GM18526 (cell line): ENCODE results near the gene RNF213.

ENCODE experiments used
- POLR2A ChIP-seq: IDR thresholded peaks from 3 replicates; pipeline ENCODE4 v1.6.1; 2011; ENCODE audit not compliant: insufficient read length; ENCODE audit errors: extremely low read depth

The RNF213 gene

GRCh38 chr17:80221351-80222105, 39.1 kb upstream of the RNF213 start:
- TF ChIP-seq POLR2A = no peak

- TF ChIP-seq POLR2A = no peak
Measured at GRCh38 chr17:80222376-80223141, 38.1 kb upstream of the RNF213 start.

DNA sequence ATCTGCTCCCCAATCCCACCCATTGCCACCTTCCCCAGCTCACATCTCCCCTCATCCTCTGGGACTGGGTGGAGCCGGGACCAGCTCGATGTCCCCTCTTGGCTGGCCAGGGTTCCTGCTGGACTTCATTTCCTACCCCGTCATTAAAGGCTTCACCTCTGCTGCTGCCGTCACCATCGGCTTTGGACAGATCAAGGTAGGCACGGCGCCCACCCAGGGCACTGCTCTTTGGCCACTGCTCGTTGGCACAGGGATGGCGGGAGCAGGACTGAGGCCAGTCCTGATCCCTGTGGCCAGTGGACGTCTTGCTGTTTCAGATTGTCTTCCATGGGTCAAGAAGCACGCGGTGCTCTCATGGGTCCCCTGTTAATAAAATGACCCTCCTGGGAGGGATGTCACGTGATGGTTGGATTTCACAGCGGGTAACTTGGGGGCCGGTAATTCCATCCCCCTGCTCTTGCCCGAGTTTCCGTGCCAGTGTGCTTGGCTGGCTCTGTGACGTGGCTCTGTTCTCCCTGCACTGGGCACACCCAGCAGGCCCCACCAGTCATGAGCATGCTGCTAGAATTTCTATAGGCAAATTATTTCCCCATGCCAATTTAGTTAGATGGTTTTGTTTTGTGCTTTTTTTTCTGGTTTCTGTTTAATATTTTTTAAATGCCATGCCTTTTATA, 37.4 kb upstream of the RNF213 start:
- TF ChIP-seq POLR2A = no peak

GRCh38 chr17:80223838-80224497, 36.7 kb upstream of the RNF213 start:
- TF ChIP-seq POLR2A = no peak

GRCh38 chr17:80224683-80225082, 36.0 kb upstream of the RNF213 start:
- TF ChIP-seq POLR2A = no peak

DNA sequence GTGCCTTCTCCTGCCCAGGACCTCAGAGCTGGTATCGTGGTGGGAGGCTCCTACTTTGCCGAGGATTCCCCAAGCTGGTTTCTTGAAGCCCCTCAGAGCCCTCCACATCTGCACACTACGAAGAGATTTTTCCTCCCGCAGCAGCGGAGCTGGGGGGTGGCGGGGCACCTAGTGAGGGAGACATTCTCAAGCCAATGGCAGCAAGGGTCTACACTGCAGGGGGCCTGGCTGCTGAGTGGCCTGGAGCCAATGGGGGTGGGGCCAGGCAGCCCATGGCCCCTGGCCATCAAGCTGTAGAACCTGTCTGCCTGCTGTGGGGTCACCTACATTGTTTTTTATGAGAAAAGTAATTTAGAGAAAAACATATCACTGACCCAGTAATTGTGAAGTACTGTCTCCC, 35.4 kb upstream of the RNF213 start:
- TF ChIP-seq POLR2A = no peak

GRCh38 chr17:80227156-80227555, 33.5 kb upstream of the RNF213 start:
- TF ChIP-seq POLR2A = no peak

- no peak for TF ChIP-seq POLR2A
Measured at GRCh38 chr17:80227666-80228065, 33.0 kb upstream of the RNF213 start.

GRCh38 chr17:80228477-80228876, 32.2 kb upstream of the RNF213 start:
- TF ChIP-seq POLR2A = no peak

GRCh38 chr17:80229011-80229410, 31.6 kb upstream of the RNF213 start:
- no peak for TF ChIP-seq POLR2A

GRCh38 chr17:80232438-80232837, 28.2 kb upstream of the RNF213 start:
- TF ChIP-seq POLR2A = no peak

GRCh38 chr17:80233202-80233601, 27.4 kb upstream of the RNF213 start:
- no peak for TF ChIP-seq POLR2A

GRCh38 chr17:80236911-80237310, 23.7 kb upstream of the RNF213 start:
- TF ChIP-seq POLR2A = no peak

- no peak for TF ChIP-seq POLR2A
Measured at GRCh38 chr17:80237386-80237785, 23.3 kb upstream of the RNF213 start.

DNA sequence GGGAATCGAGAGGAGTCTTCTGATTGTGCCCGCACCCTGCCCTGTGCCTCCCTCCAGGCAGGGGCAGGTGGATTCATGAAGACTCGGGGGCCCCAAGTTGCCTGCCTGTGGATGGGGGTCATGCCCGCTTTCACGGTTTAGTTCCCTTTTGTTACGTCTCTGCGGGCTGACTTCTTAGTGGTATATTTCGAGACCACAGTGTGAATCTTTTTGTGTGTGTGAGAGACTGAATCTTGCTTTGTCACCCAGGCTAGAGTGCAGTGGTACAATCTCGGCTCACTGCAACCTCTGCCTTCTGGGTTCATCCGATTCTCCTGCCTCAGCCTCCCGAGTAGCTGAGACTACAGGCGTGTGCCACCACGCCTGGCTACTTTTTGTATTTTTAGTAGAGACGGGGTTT, 18.1 kb upstream of the RNF213 start:
- no peak for TF ChIP-seq POLR2A
